ENCODE data around the gene MYH11.

- TF ChIP-seq EZH2phosphoT487 (IDR thresholded peaks at IDR 0.05; ENCODE audit: unreplicated experiment) (no peak), CTCF (conservative IDR thresholded peaks at IDR 0.05; ENCODE audit: low read depth in 2 of 2) (no peak)
- TF ChIP-seq, protein P1, sequence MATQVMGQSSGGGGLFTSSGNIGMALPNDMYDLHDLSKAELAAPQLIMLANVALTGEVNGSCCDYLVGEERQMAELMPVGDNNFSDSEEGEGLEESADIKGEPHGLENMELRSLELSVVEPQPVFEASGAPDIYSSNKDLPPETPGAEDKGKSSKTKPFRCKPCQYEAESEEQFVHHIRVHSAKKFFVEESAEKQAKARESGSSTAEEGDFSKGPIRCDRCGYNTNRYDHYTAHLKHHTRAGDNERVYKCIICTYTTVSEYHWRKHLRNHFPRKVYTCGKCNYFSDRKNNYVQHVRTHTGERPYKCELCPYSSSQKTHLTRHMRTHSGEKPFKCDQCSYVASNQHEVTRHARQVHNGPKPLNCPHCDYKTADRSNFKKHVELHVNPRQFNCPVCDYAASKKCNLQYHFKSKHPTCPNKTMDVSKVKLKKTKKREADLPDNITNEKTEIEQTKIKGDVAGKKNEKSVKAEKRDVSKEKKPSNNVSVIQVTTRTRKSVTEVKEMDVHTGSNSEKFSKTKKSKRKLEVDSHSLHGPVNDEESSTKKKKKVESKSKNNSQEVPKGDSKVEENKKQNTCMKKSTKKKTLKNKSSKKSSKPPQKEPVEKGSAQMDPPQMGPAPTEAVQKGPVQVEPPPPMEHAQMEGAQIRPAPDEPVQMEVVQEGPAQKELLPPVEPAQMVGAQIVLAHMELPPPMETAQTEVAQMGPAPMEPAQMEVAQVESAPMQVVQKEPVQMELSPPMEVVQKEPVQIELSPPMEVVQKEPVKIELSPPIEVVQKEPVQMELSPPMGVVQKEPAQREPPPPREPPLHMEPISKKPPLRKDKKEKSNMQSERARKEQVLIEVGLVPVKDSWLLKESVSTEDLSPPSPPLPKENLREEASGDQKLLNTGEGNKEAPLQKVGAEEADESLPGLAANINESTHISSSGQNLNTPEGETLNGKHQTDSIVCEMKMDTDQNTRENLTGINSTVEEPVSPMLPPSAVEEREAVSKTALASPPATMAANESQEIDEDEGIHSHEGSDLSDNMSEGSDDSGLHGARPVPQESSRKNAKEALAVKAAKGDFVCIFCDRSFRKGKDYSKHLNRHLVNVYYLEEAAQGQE (IDR thresholded peaks at IDR 0.05; ENCODE audit: unreplicated experiment): no peak
These were observed 13.2 kb upstream of the MYH11 start for GRCh38 chr16:15870011-15870410.
